WERI-Rb-1 (cell line): ENCODE results near the gene IL18R1.

Experiments
- DNase-seq: peaks from one replicate; pipeline ENCODE4 v3.0.0-alpha.2; 2020
- H3K27ac ChIP-seq: fragments of 250-450 bp; sonication (Bioruptor Pico); 2 replicates; pipeline ENCODE4 v1.5.1; 2020; ENCODE audit warnings: mild to moderate bottlenecking, moderate library complexity
- H3K27me3 ChIP-seq: fragments of 250-450 bp; sonication (Bioruptor Pico); 2 replicates; pipeline ENCODE4 v1.5.1; 2021; ENCODE audit warnings: mild to moderate bottlenecking, low read depth, moderate library complexity; ENCODE audit not compliant: insufficient read depth, severe bottlenecking
- H3K36me3 ChIP-seq: fragments of 250-450 bp; sonication (Bioruptor Pico); 2 replicates; pipeline ENCODE4 v1.5.1; 2020; ENCODE audit warnings: mild to moderate bottlenecking, moderate library complexity
- H3K4me3 ChIP-seq: 2 replicates; pipeline ENCODE4 v1.5.1; 2011; ENCODE audit warnings: low read depth, mild to moderate bottlenecking, control low read depth, low read length
- H3K9me3 ChIP-seq: fragments of 250-450 bp; sonication (Bioruptor Pico); 2 replicates; pipeline ENCODE4 v1.5.1; 2021; ENCODE audit warnings: mild to moderate bottlenecking, moderate library complexity; ENCODE audit not compliant: severe bottlenecking
- TF ChIP-seq, protein P1 (sequence below): IDR thresholded peaks from 2 replicates; pipeline ENCODE4 v1.5.1; 2011; ENCODE audit warnings: low read depth, mild to moderate bottlenecking, control low read depth, inconsistent platforms, low read length

IL18R1 gene

DNA sequence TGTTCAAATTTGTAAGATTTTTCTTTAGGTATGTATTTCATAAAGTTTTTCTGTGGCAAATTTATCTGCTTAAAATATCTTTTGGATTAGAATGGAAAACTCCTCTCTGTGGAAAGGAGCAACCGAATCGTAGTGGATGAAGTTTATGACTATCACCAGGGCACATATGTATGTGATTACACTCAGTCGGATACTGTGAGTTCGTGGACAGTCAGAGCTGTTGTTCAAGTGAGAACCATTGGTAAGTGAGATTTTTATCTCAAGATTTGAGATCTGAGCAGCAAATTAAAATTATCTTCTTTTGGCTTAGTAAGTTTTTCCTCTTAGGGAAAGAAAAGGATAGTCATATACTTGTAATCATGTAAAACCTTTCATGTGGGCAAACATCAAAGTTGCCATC is 81.5 kb downstream of the IL18R1 start:
- H3K9me3 ChIP-seq, result no peaks in the 10 kb centered on the region
- DNase-seq, result no peak
- H3K36me3 ChIP-seq, result no peaks in the 10 kb centered on the region
- TF ChIP-seq, protein P1, sequence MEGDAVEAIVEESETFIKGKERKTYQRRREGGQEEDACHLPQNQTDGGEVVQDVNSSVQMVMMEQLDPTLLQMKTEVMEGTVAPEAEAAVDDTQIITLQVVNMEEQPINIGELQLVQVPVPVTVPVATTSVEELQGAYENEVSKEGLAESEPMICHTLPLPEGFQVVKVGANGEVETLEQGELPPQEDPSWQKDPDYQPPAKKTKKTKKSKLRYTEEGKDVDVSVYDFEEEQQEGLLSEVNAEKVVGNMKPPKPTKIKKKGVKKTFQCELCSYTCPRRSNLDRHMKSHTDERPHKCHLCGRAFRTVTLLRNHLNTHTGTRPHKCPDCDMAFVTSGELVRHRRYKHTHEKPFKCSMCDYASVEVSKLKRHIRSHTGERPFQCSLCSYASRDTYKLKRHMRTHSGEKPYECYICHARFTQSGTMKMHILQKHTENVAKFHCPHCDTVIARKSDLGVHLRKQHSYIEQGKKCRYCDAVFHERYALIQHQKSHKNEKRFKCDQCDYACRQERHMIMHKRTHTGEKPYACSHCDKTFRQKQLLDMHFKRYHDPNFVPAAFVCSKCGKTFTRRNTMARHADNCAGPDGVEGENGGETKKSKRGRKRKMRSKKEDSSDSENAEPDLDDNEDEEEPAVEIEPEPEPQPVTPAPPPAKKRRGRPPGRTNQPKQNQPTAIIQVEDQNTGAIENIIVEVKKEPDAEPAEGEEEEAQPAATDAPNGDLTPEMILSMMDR, result no peak
- peaks cover 63% of the 10 kb centered on the region for H3K27me3 ChIP-seq
- H3K4me3 ChIP-seq, result no peak overlapping the region
- H3K27ac ChIP-seq, result no peak overlapping the region

DNA sequence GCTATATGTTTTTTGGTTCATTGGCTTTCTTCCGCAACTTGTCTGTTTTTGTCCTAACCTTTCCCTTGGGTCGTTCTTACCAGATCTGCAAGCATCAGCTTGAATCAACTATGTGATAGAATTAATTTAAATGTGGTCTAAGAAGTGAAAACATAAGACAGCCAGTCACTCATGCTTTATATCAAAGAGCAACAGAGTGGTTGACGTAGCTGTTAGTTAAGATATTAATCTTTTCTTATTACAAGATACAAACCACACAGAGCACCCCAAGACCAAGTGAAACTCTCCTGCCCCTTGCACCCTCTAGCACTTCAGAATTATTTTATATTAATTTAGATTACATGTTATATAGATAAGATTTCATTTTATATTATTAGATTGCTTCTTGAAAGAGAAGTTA is 82.5 kb downstream of the IL18R1 start:
- no peaks in the 10 kb centered on the region for H3K9me3 ChIP-seq

DNA sequence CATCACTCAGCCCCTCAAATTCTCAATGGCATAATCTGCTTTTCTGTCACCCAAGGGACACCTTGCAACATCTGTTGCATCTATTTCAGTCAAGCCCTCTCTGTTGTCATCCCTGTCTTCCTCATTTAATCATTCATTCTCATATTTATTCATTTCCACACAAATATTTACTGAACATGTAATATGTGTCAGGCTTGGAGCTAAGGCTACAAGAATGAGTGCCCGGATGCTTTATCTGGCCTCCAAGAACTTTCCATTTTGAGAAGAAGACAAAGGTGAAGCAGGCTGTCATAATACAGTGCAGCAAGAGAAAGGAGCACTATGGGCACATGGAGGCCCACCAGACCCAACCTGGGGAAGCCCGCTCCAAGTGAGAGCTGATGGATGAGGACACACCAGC is 83.0 kb downstream of the IL18R1 start:
- H3K27ac ChIP-seq, result no peak overlapping the region
- DNase-seq, result no peak
- H3K27me3 ChIP-seq, result peaks cover 62% of the 10 kb centered on the region
- no peaks in the 10 kb centered on the region for H3K9me3 ChIP-seq
- TF ChIP-seq, protein P1, result no peak
- H3K36me3 ChIP-seq, result no peaks in the 10 kb centered on the region
- no peak overlapping the region for H3K4me3 ChIP-seq

More for the DNA sequence above, 82.5 kb downstream of the IL18R1 start:
- Histone ChIP-seq H3K27ac (no peak overlapping the region), H3K27me3 (peaks cover 60% of the 10 kb centered on the region), H3K4me3 (no peak overlapping the region), H3K36me3 (no peaks in the 10 kb centered on the region)
- TF ChIP-seq, protein P1, result no peak
- DNase-seq, result no peak

DNA sequence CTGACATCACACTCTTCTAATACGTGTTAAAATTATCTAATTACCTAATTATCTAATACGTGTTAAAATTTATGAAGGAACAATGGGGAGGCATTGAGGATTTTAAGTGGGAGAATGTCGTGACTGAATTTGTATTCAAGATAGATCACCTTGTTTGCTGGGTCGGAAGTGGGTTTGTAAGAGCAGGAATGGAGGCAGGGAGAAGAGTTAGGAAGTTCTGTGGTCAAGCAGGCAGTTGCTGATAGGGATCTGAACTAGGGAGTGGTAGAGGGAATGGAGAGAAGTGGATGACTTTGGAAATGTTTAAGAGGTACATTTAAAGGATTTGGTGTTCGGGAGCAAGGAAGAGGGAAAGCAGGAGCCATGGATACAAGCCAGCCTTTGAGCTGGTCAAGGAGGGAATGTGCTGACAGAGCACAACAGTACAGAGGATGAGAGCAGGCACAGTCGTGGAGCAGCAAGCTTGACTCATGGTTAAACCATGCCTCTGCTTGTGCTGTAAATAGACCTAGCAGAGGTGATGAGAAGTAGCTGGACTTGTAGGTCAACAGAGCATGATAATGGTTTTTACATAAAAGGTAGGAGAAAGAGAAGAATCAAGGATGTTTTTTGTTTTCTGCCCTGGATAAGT is 83.6 kb downstream of the IL18R1 start:
- TF ChIP-seq, protein P1, result no peak
- no peak for DNase-seq

DNA sequence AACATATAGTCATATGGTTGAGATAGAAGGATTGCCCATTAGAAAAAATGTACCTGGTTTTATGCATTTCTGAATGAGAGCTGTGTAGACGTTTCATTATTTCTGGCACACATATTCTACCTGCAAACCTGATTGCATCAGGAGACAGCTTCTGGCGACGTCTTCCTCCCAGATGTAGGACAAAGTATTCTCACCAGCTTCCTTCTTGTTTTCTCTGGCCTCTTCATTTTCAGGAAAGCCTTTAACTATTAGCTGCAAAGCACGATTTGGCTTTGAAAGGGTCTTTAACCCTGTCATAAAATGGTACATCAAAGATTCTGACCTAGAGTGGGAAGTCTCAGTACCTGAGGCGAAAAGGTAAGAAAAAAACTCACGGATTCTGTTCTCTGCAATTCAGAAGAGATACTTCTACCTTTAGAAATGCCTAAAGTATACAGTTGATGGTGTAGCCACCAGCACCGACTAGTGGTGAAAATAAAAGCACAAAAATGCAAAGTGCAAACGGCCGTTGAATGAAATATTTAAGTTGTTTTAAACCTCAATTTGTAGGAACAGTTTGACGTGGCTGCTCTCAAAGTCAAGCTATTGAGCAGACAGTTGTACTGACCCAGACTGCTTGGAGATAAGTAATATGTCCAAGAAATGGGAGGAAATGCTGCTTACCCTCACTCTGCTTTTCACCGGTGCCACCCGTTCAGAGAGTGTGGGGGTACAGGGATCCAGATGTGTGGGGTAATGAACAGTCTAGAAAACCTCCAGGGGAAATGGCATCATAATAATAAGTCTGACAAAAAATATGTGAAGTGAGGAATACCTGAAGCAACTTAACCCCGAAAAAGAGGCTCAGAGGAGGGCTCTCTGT is 87.6 kb downstream of the IL18R1 start:
- TF ChIP-seq, protein P1, result peak; percentile 38; the same call in 1 of the 2 replicates
- no peak for DNase-seq
- Histone ChIP-seq H3K4me3 (no peak overlapping the region), H3K9me3 (no peaks in the 10 kb centered on the region), H3K27me3 (peaks cover 71% of the 10 kb centered on the region), H3K27ac (no peak overlapping the region), H3K36me3 (no peaks in the 10 kb centered on the region)

More for the DNA sequence above, 83.6 kb downstream of the IL18R1 start:
- Histone ChIP-seq H3K27ac (no peak overlapping the region), H3K4me3 (no peak overlapping the region), H3K27me3 (peaks cover 66% of the 10 kb centered on the region), H3K36me3 (no peaks in the 10 kb centered on the region), H3K9me3 (no peaks in the 10 kb centered on the region)
